Stimulated activated naive CD4-positive, alpha-beta T cell treated with Interleukin-2 at 50 U/mL for 16 hours (primary cell): ENCODE measurements around the gene ZNF136.

Experiments used
- DNase-seq: peaks from one replicate; lab custom pipeline; 2025; lab: John Stamatoyannopoulos, UW

The ZNF136 gene

GRCh38 chr19:12162882-12163806 lies at the start of gene ZNF136:
TSS of gene ZNF136 (plus strand) at chr19:12163096. CDS start at chr19:12163204, 108 bp downstream.
- DNase-seq = peak; percentile 93

DNA sequence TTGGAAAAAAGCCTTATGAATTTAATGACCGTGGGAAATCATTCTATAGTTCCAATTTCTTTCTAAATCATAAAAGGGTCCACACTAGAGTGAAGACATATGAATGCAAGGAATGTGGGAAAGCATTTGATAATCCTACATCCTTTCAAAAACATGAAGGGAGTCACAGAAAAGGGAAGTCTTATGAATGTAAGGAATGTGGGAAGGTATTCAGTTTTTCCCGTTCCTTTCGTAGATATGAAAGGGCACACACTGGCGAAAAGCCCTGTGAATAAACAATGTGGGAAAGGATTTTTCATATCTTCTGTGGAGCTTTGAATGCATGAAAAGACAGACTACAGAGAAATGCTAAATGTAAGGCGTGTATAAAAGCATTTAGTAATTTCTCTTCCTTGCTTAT lies 49.8 kb upstream of the ZNF136 start:
- no peak for DNase-seq

DNA sequence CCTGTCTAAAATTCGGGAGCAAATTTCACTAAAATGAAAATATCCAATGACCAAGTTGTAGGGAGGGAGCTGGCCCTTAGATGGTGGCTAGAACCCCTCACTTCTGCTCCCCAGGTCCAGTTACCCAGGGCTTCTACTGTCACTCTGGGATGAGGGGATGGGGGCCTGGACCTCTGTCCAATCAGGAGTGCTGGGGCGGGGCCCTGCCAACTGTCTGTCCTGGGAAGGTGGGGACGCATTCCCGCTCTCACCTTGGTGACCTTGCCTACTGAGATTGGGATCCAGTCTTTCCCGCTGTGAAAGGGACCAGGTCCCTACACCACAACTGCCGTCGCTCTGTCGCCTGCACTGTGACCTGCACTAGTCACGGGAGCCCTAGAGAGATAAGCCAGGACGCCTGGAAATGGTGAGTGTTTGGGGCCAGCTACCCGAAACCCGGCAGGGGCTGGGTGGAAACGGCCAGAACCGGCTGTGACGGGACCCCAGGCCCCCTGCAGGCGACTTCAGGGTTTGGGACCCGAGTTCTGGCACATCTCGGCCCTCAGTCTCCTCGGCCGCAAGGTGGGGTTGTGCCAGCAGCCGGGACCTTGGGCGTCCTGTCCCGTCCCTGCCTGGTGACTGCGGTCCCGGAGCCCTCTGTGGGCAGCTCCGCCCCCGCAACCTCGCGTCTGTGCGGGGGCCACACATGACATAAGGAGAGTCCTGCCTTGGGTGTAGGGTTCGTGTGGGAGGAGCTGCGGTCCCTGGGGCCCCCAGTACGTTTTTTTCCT lies 45.5 kb upstream of the ZNF136 start:
- DNase-seq = no peak

DNA sequence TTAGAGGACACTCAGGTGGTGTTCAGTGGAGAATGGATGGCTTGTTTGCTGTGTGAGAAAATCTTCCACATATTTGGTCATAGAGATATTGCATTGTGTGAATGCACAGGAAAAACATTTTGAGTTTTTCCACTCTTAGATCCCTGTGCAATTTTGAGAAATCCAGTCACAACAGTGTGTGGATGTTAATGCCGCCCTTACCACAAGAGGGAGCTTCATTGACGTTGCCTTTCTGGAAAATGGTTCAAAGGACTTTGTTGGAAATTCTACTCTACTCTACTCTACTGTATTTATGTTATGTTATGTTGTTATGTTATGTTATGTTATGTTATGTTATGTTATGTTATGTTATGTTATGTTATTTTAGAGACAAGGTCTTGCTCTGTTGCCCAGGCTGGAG lies 36.2 kb upstream of the ZNF136 start:
- no peak for DNase-seq

- DNase-seq = no peak
These were observed 29.8 kb upstream of the ZNF136 start for GRCh38 chr19:12133069-12133468.

DNA sequence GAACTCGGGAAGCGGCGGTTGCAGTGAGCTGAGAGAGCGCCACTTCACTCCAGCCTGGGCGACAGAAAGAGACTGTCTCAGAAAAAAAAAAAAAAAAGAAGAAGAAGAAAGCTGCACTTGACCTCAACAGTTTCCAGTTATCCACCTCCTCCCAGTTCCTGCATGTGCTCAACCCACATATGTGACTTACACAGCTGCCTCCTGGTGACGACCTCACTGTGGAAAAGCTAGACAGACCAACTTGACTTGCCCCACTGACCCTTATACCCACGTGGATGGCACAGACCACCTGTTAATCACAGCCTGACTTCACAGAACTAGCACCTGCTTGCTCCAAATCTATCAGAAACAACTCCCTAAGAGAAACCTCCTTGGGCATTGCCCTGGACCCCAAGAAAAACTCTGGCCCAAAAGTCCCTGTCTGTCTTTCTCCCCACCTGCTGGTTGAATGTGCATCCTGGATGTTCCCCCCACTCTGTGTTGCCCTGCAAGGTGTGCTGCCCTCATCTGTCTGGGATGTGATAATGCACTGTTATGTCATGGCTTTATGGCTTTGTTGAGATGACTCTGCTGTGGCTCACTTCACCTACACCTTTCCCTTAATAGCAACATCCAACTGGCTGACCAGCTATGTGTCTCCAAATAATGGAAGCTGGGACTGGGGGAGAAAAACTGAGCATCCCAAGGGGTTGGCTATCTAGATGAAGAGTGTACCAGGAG lies 25.5 kb upstream of the ZNF136 start:
- DNase-seq = peak; percentile 28

DNA sequence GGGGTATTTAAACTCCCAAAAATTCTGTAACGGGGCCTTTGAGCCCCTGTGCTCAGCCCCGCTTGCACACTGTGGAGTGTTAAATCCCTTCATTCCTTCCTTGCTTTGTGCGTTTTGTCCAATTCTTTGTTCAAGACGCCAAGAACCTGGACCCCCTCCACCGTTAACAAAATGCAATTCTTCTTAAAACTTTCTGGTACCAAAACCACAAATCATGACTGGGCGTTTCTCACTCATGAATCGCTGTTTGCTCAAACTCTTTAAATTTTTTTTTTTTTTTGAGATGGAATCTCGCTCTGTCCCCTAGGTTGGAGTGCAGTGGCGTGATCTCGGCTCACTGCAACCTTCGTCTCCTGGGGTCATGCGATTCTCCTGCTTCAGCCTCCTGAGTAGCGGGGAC lies 23.6 kb upstream of the ZNF136 start:
- DNase-seq = no peak

- DNase-seq = peak; percentile 87
These were observed 22.9 kb upstream of the ZNF136 start, which contains the start of gene ZNF20 for GRCh38 chr19:12139885-12140544. TSS of gene ZNF20 (minus strand) at chr19:12140350. CDS start at chr19:12140182, 168 bp downstream.

GRCh38 chr19:12140545-12141404 lies 22.1 kb upstream of the ZNF136 start:
- DNase-seq = peak; percentile 78

- DNase-seq = no peak
These were observed 21.5 kb upstream of the ZNF136 start for GRCh38 chr19:12141405-12141736.

- DNase-seq = no peak
These were observed 17.5 kb upstream of the ZNF136 start for GRCh38 chr19:12145348-12145747.

GRCh38 chr19:12155324-12155860 lies 7.5 kb upstream of the ZNF136 start:
- no peak for DNase-seq

- DNase-seq = peak; percentile 18
These were observed 6.5 kb upstream of the ZNF136 start, which contains the start of gene ZNF625 for GRCh38 chr19:12156223-12157058. TSS of gene ZNF625 (minus strand) at chr19:12156734. CDS start at chr19:12156558, 176 bp downstream.

- no peak for DNase-seq
These were observed 3.0 kb upstream of the ZNF136 start for GRCh38 chr19:12159773-12160414.

- no peak for DNase-seq
These were observed 399 bp upstream of the ZNF136 start for GRCh38 chr19:12162513-12162881.

GRCh38 chr19:12163826-12164225 lies 930 bp downstream of the ZNF136 start:
- no peak for DNase-seq

DNA sequence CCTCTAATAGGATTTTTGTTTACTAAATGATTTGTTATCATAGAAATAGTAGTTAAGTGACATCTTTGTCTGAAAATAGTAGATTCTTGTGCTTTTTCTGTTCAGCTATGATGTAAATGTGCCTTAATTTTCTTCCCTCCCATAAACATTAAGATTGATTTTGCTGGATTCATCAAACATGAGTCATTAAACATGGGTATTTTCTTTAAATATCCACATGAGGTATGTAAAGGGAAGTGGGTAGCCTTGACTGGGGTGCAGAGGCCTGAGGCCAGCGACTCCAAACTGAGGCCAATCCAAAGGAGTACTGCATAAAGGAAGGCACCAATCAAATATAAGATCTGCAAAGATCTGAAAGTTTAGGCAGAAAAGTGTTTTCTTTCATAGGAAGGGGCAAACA lies 3.7 kb downstream of the ZNF136 start:
- no peak for DNase-seq

DNA sequence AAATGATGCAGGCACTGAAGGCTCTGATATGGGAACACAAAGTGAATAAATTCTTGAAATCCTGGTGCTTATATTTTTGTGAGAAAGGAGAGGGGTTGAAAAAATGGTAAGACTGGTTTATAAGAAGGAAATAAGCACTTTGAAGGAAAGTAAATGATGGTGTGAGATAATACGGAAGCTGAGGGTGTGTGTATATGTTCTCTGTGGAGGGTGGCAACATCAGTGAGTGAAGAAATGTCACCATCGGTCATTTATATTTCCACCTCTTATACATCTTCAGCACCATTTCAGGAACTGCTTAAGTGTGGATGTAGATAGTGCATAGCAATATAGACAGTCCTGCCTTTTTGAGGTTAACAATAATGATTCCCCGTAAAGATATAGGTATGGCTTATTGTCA lies 17.5 kb downstream of the ZNF136 start:
- DNase-seq = no peak

GRCh38 chr19:12187625-12188024 lies 24.7 kb downstream of the ZNF136 start:
- no peak for DNase-seq
